Jurkat, Clone E6-1 (cell line): ENCODE results near the gene PATZ1.

Experiments
- DNase-seq: peaks from one replicate; pipeline ENCODE4 v3.0.0-alpha.2; 2011; ENCODE audit warnings: low read depth, low spot score
- H3K4me3 ChIP-seq: 2 replicates; pipeline ENCODE4 v1.5.1; 2011; ENCODE audit warnings: mild to moderate bottlenecking, low read length, control low read depth, moderate library complexity

Gene PATZ1

GRCh38 chr22:31288496-31289240 lies 57.5 kb downstream of the PATZ1 start:
- no peak overlapping the region for H3K4me3 ChIP-seq
- no peak for DNase-seq

GRCh38 chr22:31287818-31288495 lies 58.2 kb downstream of the PATZ1 start:
- DNase-seq, result no peak
- H3K4me3 ChIP-seq, result no peak overlapping the region

- H3K4me3 ChIP-seq, result peak overlapping the region; percentile 1
Observed at GRCh38 chr22:31286360-31287255, 59.5 kb downstream of the PATZ1 start.

GRCh38 chr22:31284281-31285155 lies 61.6 kb downstream of the PATZ1 start:
- peak; percentile 22 for DNase-seq
- no peak overlapping the region for H3K4me3 ChIP-seq

More at GRCh38 chr22:31286360-31287255, 59.5 kb downstream of the PATZ1 start:
- peak; percentile 94 for DNase-seq

- DNase-seq, result no peak
- no peak overlapping the region for H3K4me3 ChIP-seq
Observed at GRCh38 chr22:31282748-31283468, 63.2 kb downstream of the PATZ1 start.

GRCh38 chr22:31281733-31282132 lies 64.4 kb downstream of the PATZ1 start:
- H3K4me3 ChIP-seq, result no peak overlapping the region
- DNase-seq, result no peak

GRCh38 chr22:31279821-31280505 lies 66.2 kb downstream of the PATZ1 start:
- DNase-seq, result no peak
- H3K4me3 ChIP-seq, result no peak overlapping the region

- DNase-seq, result no peak
- no peak overlapping the region for H3K4me3 ChIP-seq
Observed at GRCh38 chr22:31279327-31279669, 66.8 kb downstream of the PATZ1 start.

- no peak overlapping the region for H3K4me3 ChIP-seq
- peak; percentile 41 for DNase-seq
Observed at GRCh38 chr22:31278626-31279326, 67.4 kb downstream of the PATZ1 start.

GRCh38 chr22:31278151-31278621 lies 68.0 kb downstream of the PATZ1 start:
- DNase-seq, result no peak
- no peak overlapping the region for H3K4me3 ChIP-seq

- H3K4me3 ChIP-seq, result no peak overlapping the region
- DNase-seq, result no peak
Observed at GRCh38 chr22:31277741-31278140, 68.4 kb downstream of the PATZ1 start.

GRCh38 chr22:31276426-31277167 lies 69.5 kb downstream of the PATZ1 start:
- no peak for DNase-seq
- H3K4me3 ChIP-seq, result no peak overlapping the region
